Mesothelial cell of epicardium (in vitro differentiated cells): ENCODE measurements around the gene SLC26A11. TPM values are rescaled to one million over a fixed set of nuclear protein-coding genes. Genes with fewer than 3 reads are reported as not detected.
"Not testable (repeated sequence)": the region's sequence is repeated elsewhere in the genome, so short reads cannot be mapped to it uniquely, and the experiment has no call there.

Source experiments
- DNase-seq, 2 experiments: peaks; one replicate each; pipeline ENCODE4 v3.0.0; 2021; ENCODE audit warnings: low spot score in 2 of 2; ENCODE audit not compliant: unreplicated experiment in 2 of 2
- H3K27ac Mint-ChIP-seq: 2 replicates; pipeline ENCODE4 v1.8.0; 2021; ENCODE audit warnings: mixed read lengths
- H3K27me3 Mint-ChIP-seq: 2 replicates; pipeline ENCODE4 v1.8.0; 2021; ENCODE audit warnings: low read depth, mixed read lengths
- H3K36me3 Mint-ChIP-seq: 2 replicates; pipeline ENCODE4 v1.8.0; 2021; ENCODE audit warnings: mixed read lengths
- H3K4me1 Mint-ChIP-seq: 2 replicates; pipeline ENCODE4 v1.8.0; 2021; ENCODE audit warnings: mixed read lengths
- H3K4me3 Mint-ChIP-seq: 2 replicates; pipeline ENCODE4 v1.8.0; 2021; ENCODE audit warnings: mild to moderate bottlenecking, moderate library complexity, mixed read lengths
- H3K9me3 Mint-ChIP-seq: 2 replicates; pipeline ENCODE4 v1.8.0; 2021; ENCODE audit warnings: mixed read lengths
- total RNA-seq: library from RNA; stranded (reverse); gene quantifications from 3 replicates; pipeline ENCODE4 v1.2.1, GENCODE V29; 2021
- TF ChIP-seq, protein P1 (sequence below): fragments of 200-600 bp; sonication (generic); IDR thresholded peaks from one replicate; pipeline ENCODE4 v1.5.0; 2021; ENCODE audit warnings: antibody characterized with exemption; ENCODE audit not compliant: unreplicated experiment

The SLC26A11 gene
- total RNA-seq, 1 donor from 2014 or later: 41.2 TPM

DNA sequence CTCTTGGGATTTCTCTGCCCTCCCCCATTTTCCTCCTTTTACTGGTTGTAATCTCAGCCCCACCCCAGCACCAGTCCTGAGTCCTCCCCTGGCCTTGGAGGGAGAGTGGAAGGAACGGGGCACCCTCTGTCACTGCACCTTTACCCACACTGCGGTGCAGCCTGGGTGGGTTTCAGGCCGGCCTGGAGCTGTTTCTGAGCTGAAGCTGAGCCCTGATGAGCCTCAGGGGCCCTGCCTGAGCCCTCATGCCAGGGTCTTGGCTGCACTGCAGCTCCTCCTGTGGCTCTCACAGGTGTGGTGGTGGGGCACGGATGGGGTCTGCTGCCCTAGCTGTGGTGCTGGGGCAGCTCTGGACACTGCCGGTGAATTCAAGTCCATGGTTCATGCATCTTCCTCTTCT, 74.9 kb downstream of the SLC26A11 start:
- H3K36me3 Mint-ChIP-seq: peaks cover 36% of the 10 kb centered on the region
- H3K4me3 Mint-ChIP-seq: no peak overlapping the region
- TF ChIP-seq, protein P1, sequence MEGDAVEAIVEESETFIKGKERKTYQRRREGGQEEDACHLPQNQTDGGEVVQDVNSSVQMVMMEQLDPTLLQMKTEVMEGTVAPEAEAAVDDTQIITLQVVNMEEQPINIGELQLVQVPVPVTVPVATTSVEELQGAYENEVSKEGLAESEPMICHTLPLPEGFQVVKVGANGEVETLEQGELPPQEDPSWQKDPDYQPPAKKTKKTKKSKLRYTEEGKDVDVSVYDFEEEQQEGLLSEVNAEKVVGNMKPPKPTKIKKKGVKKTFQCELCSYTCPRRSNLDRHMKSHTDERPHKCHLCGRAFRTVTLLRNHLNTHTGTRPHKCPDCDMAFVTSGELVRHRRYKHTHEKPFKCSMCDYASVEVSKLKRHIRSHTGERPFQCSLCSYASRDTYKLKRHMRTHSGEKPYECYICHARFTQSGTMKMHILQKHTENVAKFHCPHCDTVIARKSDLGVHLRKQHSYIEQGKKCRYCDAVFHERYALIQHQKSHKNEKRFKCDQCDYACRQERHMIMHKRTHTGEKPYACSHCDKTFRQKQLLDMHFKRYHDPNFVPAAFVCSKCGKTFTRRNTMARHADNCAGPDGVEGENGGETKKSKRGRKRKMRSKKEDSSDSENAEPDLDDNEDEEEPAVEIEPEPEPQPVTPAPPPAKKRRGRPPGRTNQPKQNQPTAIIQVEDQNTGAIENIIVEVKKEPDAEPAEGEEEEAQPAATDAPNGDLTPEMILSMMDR: no peak
- no peak for DNase-seq
- H3K4me1 Mint-ChIP-seq: no peaks in the 10 kb centered on the region
- peaks cover 4% of the 10 kb centered on the region for H3K9me3 Mint-ChIP-seq
- no peaks in the 10 kb centered on the region for H3K27me3 Mint-ChIP-seq
- H3K27ac Mint-ChIP-seq: no peak overlapping the region

DNA sequence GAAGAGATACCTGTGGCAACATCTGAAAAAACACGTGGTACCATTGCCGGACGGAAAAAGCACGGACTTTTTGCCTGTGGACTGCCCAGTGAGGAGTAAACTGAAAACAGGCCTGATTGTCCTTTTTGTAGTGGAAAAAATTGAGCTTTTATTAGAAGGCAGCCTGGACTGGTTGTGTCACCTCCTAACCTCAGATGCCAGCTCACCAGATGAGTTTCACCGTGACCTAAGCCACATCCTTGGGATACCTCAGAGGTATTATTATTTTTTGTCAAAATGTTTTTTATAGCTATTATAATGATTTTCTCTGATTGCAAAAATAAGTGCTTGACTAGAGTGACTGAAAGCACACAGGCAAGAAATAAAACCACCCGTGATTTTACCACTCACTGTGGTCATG, 75.3 kb downstream of the SLC26A11 start:
- TF ChIP-seq, protein P1: no peak
- H3K36me3 Mint-ChIP-seq: peaks cover 35% of the 10 kb centered on the region
- DNase-seq: no peak
- H3K27me3 Mint-ChIP-seq: no peaks in the 10 kb centered on the region
- H3K4me3 Mint-ChIP-seq: no peak overlapping the region
- H3K9me3 Mint-ChIP-seq: peaks cover 4% of the 10 kb centered on the region
- H3K27ac Mint-ChIP-seq: no peak overlapping the region
- H3K4me1 Mint-ChIP-seq: no peaks in the 10 kb centered on the region

DNA sequence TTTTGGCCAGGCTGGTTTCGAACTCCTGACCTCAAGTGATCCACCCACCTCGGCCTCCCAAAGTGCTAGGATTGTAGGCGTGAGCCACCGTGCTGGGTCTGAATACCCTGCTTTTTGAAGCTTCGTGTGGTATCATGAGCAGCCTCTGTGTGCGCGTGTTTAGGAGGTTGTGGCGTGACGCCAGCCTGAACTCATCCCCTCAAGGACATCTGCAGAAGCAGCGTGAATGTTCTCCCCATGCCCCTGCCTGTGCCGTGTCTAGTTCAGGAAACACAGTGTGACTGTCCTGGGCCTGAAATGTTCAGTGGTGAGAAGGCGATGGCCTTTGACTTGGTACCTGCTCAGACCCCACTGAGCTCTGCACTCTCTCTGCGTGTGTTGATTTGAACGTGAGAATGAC, 76.0 kb downstream of the SLC26A11 start:
- Mint-ChIP-seq H3K27me3 (no peaks in the 10 kb centered on the region), H3K4me1 (no peaks in the 10 kb centered on the region), H3K27ac (no peak overlapping the region), H3K9me3 (peaks cover 10% of the 10 kb centered on the region), H3K36me3 (peaks cover 41% of the 10 kb centered on the region), H3K4me3 (no peak overlapping the region)
- TF ChIP-seq, protein P1: no peak
- no peak for DNase-seq

DNA sequence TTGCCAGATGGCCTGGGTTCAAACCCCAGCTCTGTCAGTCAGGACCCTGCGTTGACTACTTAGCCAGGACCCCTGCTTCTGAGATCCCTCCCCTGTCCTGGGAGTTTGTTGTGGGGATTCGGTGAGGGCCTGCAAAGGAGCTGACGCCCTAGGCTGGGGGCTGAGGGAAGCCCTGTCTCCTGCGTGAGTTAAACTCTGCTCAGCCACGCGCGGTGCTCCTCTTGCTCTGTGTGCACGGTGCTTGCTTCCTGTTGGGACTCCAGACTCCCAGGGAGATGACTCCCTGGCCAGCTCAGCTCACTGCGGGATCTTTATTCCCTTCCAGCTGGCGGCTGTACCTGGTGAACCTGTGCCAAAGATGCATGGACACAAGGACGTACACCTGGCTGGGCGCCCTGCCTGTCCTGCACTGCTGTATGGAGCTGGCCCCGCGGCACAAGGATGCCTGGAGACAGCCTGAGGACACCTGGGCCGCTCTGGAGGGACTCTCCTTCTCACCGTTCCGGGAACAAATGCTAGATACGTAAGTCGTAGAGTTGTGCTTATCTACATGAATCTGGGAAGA, 77.9 kb downstream of the SLC26A11 start:
- H3K27ac Mint-ChIP-seq: no peak overlapping the region
- TF ChIP-seq, protein P1: no peak
- no peak overlapping the region for H3K4me3 Mint-ChIP-seq
- DNase-seq: no peak
- H3K27me3 Mint-ChIP-seq: no peaks in the 10 kb centered on the region
- H3K9me3 Mint-ChIP-seq: peaks cover 20% of the 10 kb centered on the region
- peaks cover 48% of the 10 kb centered on the region for H3K36me3 Mint-ChIP-seq
- H3K4me1 Mint-ChIP-seq: no peaks in the 10 kb centered on the region

DNA sequence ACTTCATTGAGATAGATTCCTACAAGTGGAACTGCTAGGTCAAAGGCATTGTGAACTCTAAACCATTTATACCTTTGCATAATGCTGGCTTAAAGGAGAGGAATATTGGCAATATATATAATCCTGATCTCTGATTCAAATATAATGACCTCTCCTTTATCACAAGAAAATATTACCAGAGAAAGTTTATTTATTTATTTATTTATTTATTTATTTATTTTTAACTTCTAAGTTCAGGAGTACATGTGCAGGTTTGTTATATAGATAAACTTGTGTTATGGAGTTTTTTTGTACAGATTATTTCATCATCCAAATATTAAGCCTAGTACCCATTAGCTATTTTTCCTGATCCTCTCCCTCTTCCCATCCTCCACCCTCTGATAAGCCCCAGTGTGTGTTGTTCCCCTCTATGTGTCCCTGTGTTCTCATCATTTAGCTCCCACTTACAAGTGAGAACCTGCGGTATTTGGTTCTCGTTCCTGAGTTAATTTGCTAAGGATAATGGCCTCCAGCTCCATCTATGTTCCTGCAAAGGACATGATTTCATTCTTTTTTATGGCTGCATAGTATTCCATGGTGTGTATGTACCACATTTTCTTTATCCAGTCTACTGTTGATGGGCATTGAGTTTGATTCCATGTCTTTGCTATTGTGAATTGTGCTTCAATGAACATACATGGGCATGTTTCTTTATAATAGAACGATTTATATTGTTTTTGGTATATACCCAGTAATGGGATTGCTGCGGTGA, 79.3 kb downstream of the SLC26A11 start:
- not testable (repeated sequence) for DNase-seq, H3K4me1 Mint-ChIP-seq, H3K27me3 Mint-ChIP-seq, H3K27ac Mint-ChIP-seq, H3K4me3 Mint-ChIP-seq
- H3K9me3 Mint-ChIP-seq: peaks cover 25% of the 10 kb centered on the region
- H3K36me3 Mint-ChIP-seq: peaks cover 50% of the 10 kb centered on the region

DNA sequence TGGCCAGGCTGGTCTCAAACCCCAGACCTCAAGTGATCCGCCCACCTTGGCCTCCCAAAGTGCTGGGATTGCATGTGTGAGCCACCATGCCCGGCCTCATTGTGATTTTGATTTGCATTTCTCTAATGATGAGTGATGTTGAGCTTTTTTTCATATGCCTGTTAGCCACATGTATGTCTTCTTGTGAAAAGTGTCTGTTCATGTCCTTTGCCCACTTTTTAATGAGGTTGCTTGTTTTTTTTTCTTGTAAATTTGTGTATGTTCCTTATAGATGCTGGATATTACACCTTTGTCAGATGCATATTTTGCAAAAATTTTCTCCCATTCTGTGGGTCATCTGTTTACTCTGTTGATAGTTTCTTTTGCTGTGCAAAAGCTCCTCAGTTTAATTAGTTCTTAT, 80.5 kb downstream of the SLC26A11 start:
- not testable (repeated sequence) for H3K4me1 Mint-ChIP-seq, DNase-seq, H3K27ac Mint-ChIP-seq, H3K27me3 Mint-ChIP-seq, H3K4me3 Mint-ChIP-seq
- Mint-ChIP-seq H3K36me3 (peaks cover 53% of the 10 kb centered on the region), H3K9me3 (peaks cover 29% of the 10 kb centered on the region)

Other genes with a start within 250 kb of the SLC26A11 start
- gene TBC1D16, start 184.6 kb upstream of the SLC26A11 start, total RNA-seq: 69.8 to 76.0 TPM (median 73.2 TPM) in 3 replicates
- gene CCDC40, start 183.8 kb upstream of the SLC26A11 start, total RNA-seq: 20.6 to 25.9 TPM (median 23.5 TPM) in 3 replicates
- gene GAA, start 118.8 kb upstream of the SLC26A11 start, total RNA-seq: 55.1 to 59.7 TPM (median 55.9 TPM) in 3 replicates
- gene EIF4A3, start 73.3 kb upstream of the SLC26A11 start, total RNA-seq: 73.3 to 82.1 TPM (median 77.2 TPM) in 3 replicates
- 5.4 to 6.9 TPM (median 6.8 TPM) in 3 replicates for gene CARD14, start 50.4 kb upstream of the SLC26A11 start, total RNA-seq
- gene SGSH, start 94 bp upstream of the SLC26A11 start, total RNA-seq: 49.6 to 57.0 TPM (median 53.7 TPM) in 3 replicates
- gene RNF213, start 40.4 kb downstream of the SLC26A11 start, total RNA-seq: 62.6 to 76.7 TPM (median 63.4 TPM) in 3 replicates
- 37.8 to 43.0 TPM (median 38.0 TPM) in 3 replicates for gene ENDOV, start 194.7 kb downstream of the SLC26A11 start, total RNA-seq